ENCODE results near the gene PDE9A. TPM values are rescaled to one million over a fixed set of nuclear protein-coding genes. Genes with fewer than 3 reads are reported as not detected.

Gene PDE9A
- total and polyA plus RNA-seq, 10 donors = 7.9 to 45.5 (median 23.8) TPM

GRCh38 chr21:42654179-42654912, 925 bp downstream of the PDE9A start:
- H3K9me3 ChIP-seq = no peaks in the 10 kb centered on the region
- WGBS, 5 donors = 1 to 3% (median 2%) methylated on average over 28 to 45 of the region's 45 CpGs
- DNase-seq = peak; percentile 77
- peak overlapping the region in 7 of 8 donors; percentile 35 to 78 (median 75) for H3K27ac ChIP-seq
- H3K4me3 ChIP-seq = peak overlapping the region; percentile 43 to 79 (median 55)
- TF ChIP-seq POLR2A (IDR thresholded peaks at IDR 0.05) = no peak
- TF ChIP-seq, protein P1, sequence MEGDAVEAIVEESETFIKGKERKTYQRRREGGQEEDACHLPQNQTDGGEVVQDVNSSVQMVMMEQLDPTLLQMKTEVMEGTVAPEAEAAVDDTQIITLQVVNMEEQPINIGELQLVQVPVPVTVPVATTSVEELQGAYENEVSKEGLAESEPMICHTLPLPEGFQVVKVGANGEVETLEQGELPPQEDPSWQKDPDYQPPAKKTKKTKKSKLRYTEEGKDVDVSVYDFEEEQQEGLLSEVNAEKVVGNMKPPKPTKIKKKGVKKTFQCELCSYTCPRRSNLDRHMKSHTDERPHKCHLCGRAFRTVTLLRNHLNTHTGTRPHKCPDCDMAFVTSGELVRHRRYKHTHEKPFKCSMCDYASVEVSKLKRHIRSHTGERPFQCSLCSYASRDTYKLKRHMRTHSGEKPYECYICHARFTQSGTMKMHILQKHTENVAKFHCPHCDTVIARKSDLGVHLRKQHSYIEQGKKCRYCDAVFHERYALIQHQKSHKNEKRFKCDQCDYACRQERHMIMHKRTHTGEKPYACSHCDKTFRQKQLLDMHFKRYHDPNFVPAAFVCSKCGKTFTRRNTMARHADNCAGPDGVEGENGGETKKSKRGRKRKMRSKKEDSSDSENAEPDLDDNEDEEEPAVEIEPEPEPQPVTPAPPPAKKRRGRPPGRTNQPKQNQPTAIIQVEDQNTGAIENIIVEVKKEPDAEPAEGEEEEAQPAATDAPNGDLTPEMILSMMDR (IDR thresholded peaks at IDR 0.05 in 8 of 11, conservative IDR thresholded peaks at IDR 0.05 in 3 of 11) = no peak
- intact Hi-C loops (cut with DNase I; ENCODE audit: low total_unique reads) = loop anchor here (5.0 kb wide), 1 partner anchor 163 kb away; no protein-coding TSS in a partner anchor
- H3K36me3 ChIP-seq = no peaks in the 10 kb centered on the region
- peaks cover 0 to 87% (median 21%) of the 10 kb centered on the region in 7 donors for H3K27me3 ChIP-seq (replicated peaks in 1 of 7)
- H3K4me1 ChIP-seq = peaks cover 16 to 71% (median 60%) of the 10 kb centered on the region in 6 donors

- H3K9me3 ChIP-seq = no peaks in the 10 kb centered on the region
- no peak for DNase-seq
- peaks cover 0 to 95% (median 21%) of the 10 kb centered on the region in 7 donors for H3K27me3 ChIP-seq (replicated peaks in 1 of 7)
- peaks cover 21 to 79% (median 68%) of the 10 kb centered on the region in 6 donors for H3K4me1 ChIP-seq
- H3K4me3 ChIP-seq = peak overlapping the region; percentile 43 to 79 (median 55)
- WGBS, 5 donors = 44 to 61% (median 54%) methylated on average over 18 of the region's 18 CpGs
- TF ChIP-seq POLR2A (IDR thresholded peaks at IDR 0.05) = no peak
- TF ChIP-seq, protein P1 (IDR thresholded peaks at IDR 0.05 in 8 of 11, conservative IDR thresholded peaks at IDR 0.05 in 3 of 11) = no peak
- H3K27ac ChIP-seq = peak overlapping the region in 3 of 8 donors; percentile 75 to 78 (median 77)
- H3K36me3 ChIP-seq = no peaks in the 10 kb centered on the region
- intact Hi-C loops (cut with DNase I; ENCODE audit: low total_unique reads) = loop anchor here (5.0 kb wide), 1 partner anchor 162 kb away; no protein-coding TSS in a partner anchor
Measured at GRCh38 chr21:42654913-42655795, 1.7 kb downstream of the PDE9A start.

DNA sequence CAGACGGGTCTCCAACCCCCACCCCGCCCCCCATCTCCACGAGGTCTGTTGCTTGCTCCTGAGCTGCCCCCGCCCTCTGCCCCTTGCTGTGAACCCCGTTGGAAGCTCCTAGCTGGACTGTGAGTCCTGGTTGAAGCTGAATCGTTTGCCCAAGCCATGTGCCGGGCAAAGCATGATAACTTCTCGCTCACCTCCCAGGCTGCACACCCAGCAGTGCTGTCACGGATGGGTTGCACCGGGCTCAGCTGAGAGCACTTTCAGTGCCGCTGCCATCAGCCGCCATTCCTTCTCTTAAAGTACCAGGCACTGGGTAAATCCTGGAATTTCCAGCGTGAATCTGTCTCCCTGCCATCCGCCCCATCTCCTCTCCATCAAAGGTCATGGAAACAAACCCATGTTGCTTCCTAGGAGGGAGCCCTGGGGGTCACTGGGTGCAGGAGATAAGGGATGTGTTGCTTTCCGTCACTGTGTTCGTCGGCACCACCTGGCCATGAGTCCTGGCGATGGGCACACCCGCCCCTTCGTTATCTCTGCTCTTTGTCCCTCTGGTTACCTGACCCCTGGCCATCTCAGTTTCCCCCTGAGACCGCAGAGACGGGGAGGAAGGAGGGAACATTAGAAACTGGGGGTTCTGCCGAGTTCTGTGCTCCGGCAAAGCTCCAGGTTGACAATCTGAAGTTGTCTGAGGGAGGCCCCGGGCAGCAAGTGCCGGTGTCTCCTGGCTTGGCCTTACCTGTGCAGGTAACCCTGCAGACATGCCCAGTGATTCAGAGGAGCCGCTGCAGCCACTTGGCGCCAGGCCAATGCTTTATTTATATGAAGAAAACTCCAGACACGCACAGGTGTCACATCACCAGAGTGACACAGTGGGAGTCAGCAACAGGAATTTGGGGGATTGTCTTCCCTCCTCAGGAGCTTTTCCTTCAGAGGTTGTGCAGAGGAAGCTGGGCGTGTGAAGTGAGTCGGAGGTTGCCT, 2.7 kb downstream of the PDE9A start:
- Histone ChIP-seq H3K9me3 (no peaks in the 10 kb centered on the region), H3K36me3 (no peaks in the 10 kb centered on the region), H3K27me3 (replicated peaks in 1 of 7) (peaks cover 0 to 93% (median 21%) of the 10 kb centered on the region in 7 donors), H3K27ac (no peak overlapping the region), H3K4me1 (peaks cover 21 to 85% (median 70%) of the 10 kb centered on the region in 6 donors), H3K4me3 (peak overlapping the region in 4 of 8 donors; percentile 51 to 79 (median 63))
- peak; percentile 64 for DNase-seq
- intact Hi-C loops (cut with DNase I; ENCODE audit: low total_unique reads) = no loop called here
- no peak for TF ChIP-seq POLR2A (IDR thresholded peaks at IDR 0.05)
- TF ChIP-seq POLR2AphosphoS5 (IDR thresholded peaks at IDR 0.05) = no peak
- WGBS, 5 donors = 69 to 79% (median 76%) methylated on average over 29 to 31 of the region's 31 CpGs

DNA sequence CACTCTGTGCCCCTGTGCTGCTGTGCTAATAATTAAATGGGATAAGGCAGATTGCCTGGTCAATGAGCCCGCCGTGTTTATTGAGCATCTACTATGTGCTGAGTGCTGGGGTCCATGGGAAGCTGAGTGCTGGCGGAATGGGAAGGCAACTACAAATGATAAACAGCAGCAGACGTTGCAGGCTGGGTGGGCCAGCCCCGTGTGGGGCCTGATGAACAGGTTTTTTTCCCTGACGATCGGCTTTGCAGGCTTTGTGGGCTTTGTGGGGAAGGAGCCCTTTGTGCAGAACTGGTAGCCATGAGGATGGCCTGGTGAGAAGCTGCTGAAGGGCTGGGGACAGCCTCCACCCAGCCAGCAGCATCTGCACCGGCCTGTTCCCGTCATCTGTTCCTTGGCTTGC, 3.5 kb downstream of the PDE9A start:
- no peak overlapping the region for H3K27ac ChIP-seq
- WGBS, 5 donors = 88 to 96% (median 91%) methylated on average over 9 of the region's 9 CpGs
- peak; percentile 59 for DNase-seq
- no peak overlapping the region for H3K4me3 ChIP-seq
- peaks cover 21 to 85% (median 70%) of the 10 kb centered on the region in 6 donors for H3K4me1 ChIP-seq
- intact Hi-C loops (cut with DNase I; ENCODE audit: low total_unique reads) = no loop called here
- H3K36me3 ChIP-seq = no peaks in the 10 kb centered on the region
- H3K9me3 ChIP-seq = no peaks in the 10 kb centered on the region
- TF ChIP-seq, protein P1 (IDR thresholded peaks at IDR 0.05 in 8 of 11, conservative IDR thresholded peaks at IDR 0.05 in 3 of 11) = no peak
- TF ChIP-seq POLR2AphosphoS5 (IDR thresholded peaks at IDR 0.05) (no peak), POLR2A (IDR thresholded peaks at IDR 0.05) (no peak)
- peaks cover 0 to 87% (median 21%) of the 10 kb centered on the region in 7 donors for H3K27me3 ChIP-seq (replicated peaks in 1 of 7)

Data from spleen (tissue), 11 donors.